IMR-90 (cell line): Measurements from ENCODE around the gene PPP1R13B. TPM values are rescaled to one million over a fixed set of nuclear protein-coding genes. Genes with fewer than 3 reads are reported as not detected.

Source experiments
- ATAC-seq: fragments of 200-7000 bp; cut with Tn5 transposase; 2 replicates; pipeline ENCODE4 v1.9.1; 2020; ENCODE audit warnings: low read depth, mild to moderate bottlenecking, moderate library complexity
- BruUV-seq: library from RNA; stranded (reverse); fragments of 400-500 nt; replicated peaks from 2 replicates; lab custom pipeline; 2021; lab: Mats Ljungman, UMichigan
- CTCF ChIA-PET: fragments of 300-600 bp; formaldehyde crosslinking; extraction: SDS; loops from one replicate; lab custom pipeline; 2021; ENCODE audit warnings: antibody characterized with exemption; lab: Yijun Ruan, JAX
- POLR2A ChIA-PET: fragments of 300-600 bp; sonication (Branson Sonifier 250); formaldehyde crosslinking; loops from one replicate; lab custom pipeline; 2022; ENCODE audit warnings: antibody characterized with exemption; ENCODE audit not compliant: unreplicated experiment; lab: Charles Lee
- DNase-seq: peaks from one replicate; pipeline ENCODE4 v3.0.0; 2013
- H2AFZ ChIP-seq: replicated peaks from 2 replicates; pipeline ENCODE3; 2013; ENCODE audit warnings: low read length, mild to moderate bottlenecking; ENCODE audit not compliant: poor library complexity
- H2AK5ac ChIP-seq: 2 replicates; pipeline ENCODE4 v1.6.1; 2013; ENCODE audit warnings: low read depth, low read length, inconsistent platforms
- H2AK9ac ChIP-seq: replicated peaks from 2 replicates; pipeline ENCODE3; 2013; ENCODE audit warnings: mild to moderate bottlenecking, low read depth, low read length, moderate library complexity; ENCODE audit not compliant: poor library complexity
- H2BK120ac ChIP-seq: 2 replicates; pipeline ENCODE4 v1.6.1; 2013; ENCODE audit warnings: low read depth, low read length, inconsistent platforms
- H2BK15ac ChIP-seq: 3 replicates; pipeline ENCODE4 v1.6.1; 2013; ENCODE audit warnings: low read depth, low read length, inconsistent platforms
- H2BK20ac ChIP-seq: 2 replicates; pipeline ENCODE4 v1.6.1; 2013; ENCODE audit warnings: low read depth, mild to moderate bottlenecking, inconsistent platforms, low read length, moderate library complexity
- H2BK5ac ChIP-seq: 2 replicates; pipeline ENCODE4 v1.6.1; 2013; ENCODE audit warnings: mild to moderate bottlenecking, low read depth, low read length, inconsistent platforms; ENCODE audit not compliant: poor library complexity, severe bottlenecking
- H3K14ac ChIP-seq: replicated peaks from 2 replicates; pipeline ENCODE4 v1.6.1; 2013; ENCODE audit warnings: low read depth, low read length, inconsistent platforms
- H3K18ac ChIP-seq: 2 replicates; pipeline ENCODE4 v1.6.1; 2013; ENCODE audit warnings: low read depth, low read length, control low read depth
- H3K23ac ChIP-seq: 2 replicates; pipeline ENCODE4 v1.6.1; 2013; ENCODE audit warnings: low read depth, low read length, inconsistent platforms
- H3K27ac ChIP-seq: 2 replicates; pipeline ENCODE4 v1.5.1; 2013; ENCODE audit warnings: mild to moderate bottlenecking, control low read depth, low read length; ENCODE audit not compliant: insufficient read depth
- H3K27me3 ChIP-seq: 2 replicates; pipeline ENCODE4 v1.6.1; 2013; ENCODE audit warnings: low read length; ENCODE audit not compliant: control insufficient read depth, insufficient read depth
- H3K36me3 ChIP-seq: 2 replicates; pipeline ENCODE4 v1.6.1; 2013; ENCODE audit warnings: low read length, mixed read lengths; ENCODE audit not compliant: control insufficient read depth, insufficient read depth
- H3K4ac ChIP-seq: 2 replicates; pipeline ENCODE4 v1.6.1; 2013; ENCODE audit warnings: low read depth, low read length, inconsistent platforms
- H3K4me1 ChIP-seq: 2 replicates; pipeline ENCODE4 v1.6.1; 2013; ENCODE audit warnings: low read length, mixed read lengths; ENCODE audit not compliant: control insufficient read depth, insufficient read depth
- H3K4me2 ChIP-seq: 2 replicates; pipeline ENCODE4 v1.6.1; 2013; ENCODE audit warnings: low read depth, mild to moderate bottlenecking, control low read depth, low read length, moderate library complexity
- H3K4me3 ChIP-seq: 2 replicates; pipeline ENCODE4 v1.5.1; 2013; ENCODE audit warnings: low read depth, mild to moderate bottlenecking, control low read depth, low read length, moderate library complexity; ENCODE audit not compliant: insufficient read depth
- H3K56ac ChIP-seq: 2 replicates; pipeline ENCODE4 v1.6.1; 2013; ENCODE audit warnings: low read length, inconsistent platforms; ENCODE audit not compliant: insufficient read depth; ENCODE audit errors: extremely low read depth
- H3K79me1 ChIP-seq, 2 experiments: 2 replicates each; pipeline ENCODE4 v1.6.1; 2013; ENCODE audit warnings: low read length in 2 of 2, inconsistent platforms in 1 of 2, low read depth in 1 of 2
- H3K9ac ChIP-seq: 2 replicates; pipeline ENCODE4 v1.6.1; 2013; ENCODE audit warnings: low read depth, low read length, control low read depth
- H3K9me1 ChIP-seq: 2 replicates; pipeline ENCODE4 v1.6.1; 2013; ENCODE audit warnings: low read length, inconsistent platforms; ENCODE audit not compliant: insufficient read depth
- H3K9me3 ChIP-seq: 2 replicates; pipeline ENCODE4 v1.6.1; 2013; ENCODE audit warnings: low read length; ENCODE audit not compliant: control insufficient read depth, insufficient read depth
- H4K20me1 ChIP-seq: 2 replicates; pipeline ENCODE4 v1.6.1; 2013; ENCODE audit warnings: low read length, inconsistent platforms; ENCODE audit not compliant: insufficient read depth
- H4K5ac ChIP-seq: 2 replicates; pipeline ENCODE4 v1.6.1; 2013; ENCODE audit warnings: mild to moderate bottlenecking, low read depth, low read length, control low read depth
- H4K8ac ChIP-seq, 2 experiments: 2 replicates each; pipeline ENCODE4 v1.6.1; 2013; ENCODE audit warnings: low read depth in 2 of 2, low read length in 2 of 2, control low read depth in 1 of 2, inconsistent platforms in 1 of 2
- H4K91ac ChIP-seq: 2 replicates; pipeline ENCODE4 v1.6.1; 2013; ENCODE audit warnings: low read depth, low read length, inconsistent platforms; ENCODE audit not compliant: insufficient read depth
- BHLHE40 ChIP-seq: fragments of 150-350 bp; IDR thresholded peaks from 2 replicates; pipeline ENCODE4 v1.6.1; 2016; ENCODE audit warnings: mild to moderate bottlenecking, low read depth, low read length
- CEBPB ChIP-seq: IDR thresholded peaks from 2 replicates; pipeline ENCODE4 v1.6.1; 2012; ENCODE audit warnings: low read depth, low read length, improper control_type of control experiment
- CHD1 ChIP-seq: IDR thresholded peaks from 2 replicates; pipeline ENCODE4 v1.6.1; 2012; ENCODE audit warnings: low read depth, low read length, improper control_type of control experiment
- ELK1 ChIP-seq: fragments of 150-350 bp; IDR thresholded peaks from 2 replicates; pipeline ENCODE4 v1.6.1; 2016; ENCODE audit warnings: low read depth, mild to moderate bottlenecking, low read length, moderate library complexity, borderline replicate concordance
- FOS ChIP-seq: fragments of 150-350 bp; IDR thresholded peaks from 2 replicates; pipeline ENCODE4 v1.6.1; 2016; ENCODE audit warnings: low read depth, low read length
- MAFK ChIP-seq: IDR thresholded peaks from 2 replicates; pipeline ENCODE4 v1.6.1; 2012; ENCODE audit warnings: low read depth, low read length, improper control_type of control experiment
- MAZ ChIP-seq: IDR thresholded peaks from 2 replicates; pipeline ENCODE4 v1.6.1; 2012; ENCODE audit warnings: low read depth, mild to moderate bottlenecking, low read length, improper control_type of control experiment, moderate library complexity, borderline replicate concordance
- MXI1 ChIP-seq: IDR thresholded peaks from 2 replicates; pipeline ENCODE4 v1.6.1; 2012; ENCODE audit warnings: low read depth, mild to moderate bottlenecking, low read length, moderate library complexity, borderline replicate concordance
- NFE2L2 ChIP-seq: fragments of 150-350 bp; IDR thresholded peaks from 2 replicates; pipeline ENCODE4 v1.6.1; 2016; ENCODE audit warnings: low read depth, mild to moderate bottlenecking, low read length
- POLR2A ChIP-seq: IDR thresholded peaks from 2 replicates; pipeline ENCODE4 v1.6.1; 2012; ENCODE audit warnings: mild to moderate bottlenecking, low read depth, low read length
- RAD21 ChIP-seq: IDR thresholded peaks from 2 replicates; pipeline ENCODE4 v1.6.1; 2012; ENCODE audit warnings: low read length, improper control_type of control experiment
- RCOR1 ChIP-seq: IDR thresholded peaks from 2 replicates; pipeline ENCODE4 v1.6.1; 2012; ENCODE audit warnings: mild to moderate bottlenecking, low read length, improper control_type of control experiment; ENCODE audit not compliant: insufficient replicate concordance
- RFX5 ChIP-seq: IDR thresholded peaks from 2 replicates; pipeline ENCODE4 v1.8.0; 2012; ENCODE audit warnings: low read depth, mild to moderate bottlenecking, low read length, moderate library complexity
- SMC3 ChIP-seq: fragments of 150-350 bp; IDR thresholded peaks from 2 replicates; pipeline ENCODE4 v1.6.1; 2016; ENCODE audit warnings: low read depth, mild to moderate bottlenecking, antibody characterized with exemption, low read length, moderate library complexity
- WGBS, 2 experiments: methylation state at CpG; one replicate each; pipeline versions ENCODE4 v1.1.5 to v1.1.7; 2013; ENCODE audit warnings: missing lambda C conversion rate in 2 of 2; ENCODE audit not compliant: insufficient read length in 1 of 2; ENCODE audit errors: extremely low coverage in 2 of 2; 5-methylcytosine and 5-hydroxymethylcytosine counted together
- dilution Hi-C: fragments of 300-500 bp; cut with HindIII; formaldehyde crosslinking; loops from one replicate; pipeline ENCODE4 v1.14.3; 2018; ENCODE audit warnings: low sequenced_read_pairs; ENCODE audit not compliant: unreplicated experiment
- in situ Hi-C: fragments of 300-500 bp; cut with MboI; formaldehyde crosslinking; loops from 3 replicates; pipeline ENCODE4 v1.14.3; 2019; ENCODE audit warnings: low sequenced_read_pairs, inconsistent platforms, mixed read lengths
- intact Hi-C: fragments of 100-400 bp; cut with micrococcal nuclease; formaldehyde crosslinking; loops from 2 replicates; pipeline ENCODE4 v1.10.0; 2022
- polyA plus RNA-seq, 3 experiments: library from polyadenylated mRNA; depleted of rRNA; stranded (reverse); fragments of >200 nt; gene quantifications; 2 replicates each; pipeline ENCODE4 v1.2.3, GENCODE V29; 2012; ENCODE audit warnings: low replicate concordance in 1 of 3
- total RNA-seq: library from RNA; depleted of rRNA; stranded (reverse); fragments of >200 nt; gene quantifications from 2 replicates; pipeline ENCODE4 v1.2.3, GENCODE V29; 2012
- TF ChIP-seq, protein P1 (sequence below): conservative IDR thresholded peaks from 2 replicates; pipeline ENCODE4 v1.5.1; 2012; ENCODE audit warnings: mild to moderate bottlenecking, low read depth, low read length, improper control_type of control experiment
- TF ChIP-seq, protein P2 (sequence below): fragments of 150-350 bp; IDR thresholded peaks from 2 replicates; pipeline ENCODE4 v1.6.1; 2017; ENCODE audit warnings: mild to moderate bottlenecking, antibody characterized with exemption, low read length, low read depth

Gene PPP1R13B
- total and polyA plus RNA-seq, 2 of the 4 experiments (the other 2 are of a cell fraction), result 1.6 to 2.8 TPM

DNA sequence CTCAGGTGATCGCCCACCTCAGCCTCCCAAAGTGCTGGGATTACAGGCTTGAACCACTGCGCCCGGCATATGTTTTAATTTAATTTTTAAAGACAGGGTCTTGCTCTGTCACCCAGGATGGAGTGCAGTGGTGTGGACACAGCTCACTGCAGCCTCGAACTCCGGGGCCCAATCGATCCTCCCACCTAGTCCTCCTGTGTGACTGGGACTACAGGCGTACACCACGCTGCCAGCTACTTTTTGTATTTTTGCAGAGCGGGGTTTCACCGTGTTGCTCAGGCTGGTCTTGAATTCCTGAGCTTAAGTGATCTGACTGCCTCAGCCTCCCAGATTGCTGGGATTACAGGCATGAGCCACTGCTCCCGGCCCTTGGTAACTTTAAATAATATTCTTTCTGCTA, 30.8 kb upstream of the PPP1R13B start:
- H4K91ac ChIP-seq, result no peak overlapping the region
- no peak overlapping the region for H4K5ac ChIP-seq
- intact Hi-C loops (no loop called here), dilution Hi-C loops (no loop called here), in situ Hi-C loops (no loop called here)
- H3K18ac ChIP-seq, result no peak overlapping the region
- H3K4ac ChIP-seq, result no peak overlapping the region
- H3K4me3 ChIP-seq, result no peak overlapping the region
- no peak overlapping the region for H2BK120ac ChIP-seq
- TF ChIP-seq BHLHE40, result no peak
- no peak for TF ChIP-seq CHD1
- no peak for TF ChIP-seq ELK1
- TF ChIP-seq POLR2A, result no peak
- TF ChIP-seq, protein P1, sequence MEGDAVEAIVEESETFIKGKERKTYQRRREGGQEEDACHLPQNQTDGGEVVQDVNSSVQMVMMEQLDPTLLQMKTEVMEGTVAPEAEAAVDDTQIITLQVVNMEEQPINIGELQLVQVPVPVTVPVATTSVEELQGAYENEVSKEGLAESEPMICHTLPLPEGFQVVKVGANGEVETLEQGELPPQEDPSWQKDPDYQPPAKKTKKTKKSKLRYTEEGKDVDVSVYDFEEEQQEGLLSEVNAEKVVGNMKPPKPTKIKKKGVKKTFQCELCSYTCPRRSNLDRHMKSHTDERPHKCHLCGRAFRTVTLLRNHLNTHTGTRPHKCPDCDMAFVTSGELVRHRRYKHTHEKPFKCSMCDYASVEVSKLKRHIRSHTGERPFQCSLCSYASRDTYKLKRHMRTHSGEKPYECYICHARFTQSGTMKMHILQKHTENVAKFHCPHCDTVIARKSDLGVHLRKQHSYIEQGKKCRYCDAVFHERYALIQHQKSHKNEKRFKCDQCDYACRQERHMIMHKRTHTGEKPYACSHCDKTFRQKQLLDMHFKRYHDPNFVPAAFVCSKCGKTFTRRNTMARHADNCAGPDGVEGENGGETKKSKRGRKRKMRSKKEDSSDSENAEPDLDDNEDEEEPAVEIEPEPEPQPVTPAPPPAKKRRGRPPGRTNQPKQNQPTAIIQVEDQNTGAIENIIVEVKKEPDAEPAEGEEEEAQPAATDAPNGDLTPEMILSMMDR, result no peak
- TF ChIP-seq, protein P2, sequence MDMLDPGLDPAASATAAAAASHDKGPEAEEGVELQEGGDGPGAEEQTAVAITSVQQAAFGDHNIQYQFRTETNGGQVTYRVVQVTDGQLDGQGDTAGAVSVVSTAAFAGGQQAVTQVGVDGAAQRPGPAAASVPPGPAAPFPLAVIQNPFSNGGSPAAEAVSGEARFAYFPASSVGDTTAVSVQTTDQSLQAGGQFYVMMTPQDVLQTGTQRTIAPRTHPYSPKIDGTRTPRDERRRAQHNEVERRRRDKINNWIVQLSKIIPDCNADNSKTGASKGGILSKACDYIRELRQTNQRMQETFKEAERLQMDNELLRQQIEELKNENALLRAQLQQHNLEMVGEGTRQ, result no peak
- no peak for TF ChIP-seq MXI1
- no peak for TF ChIP-seq MAZ
- TF ChIP-seq NFE2L2, result no peak
- no peak for TF ChIP-seq RFX5
- no peak for TF ChIP-seq RCOR1
- no peak for TF ChIP-seq SMC3
- no peak for TF ChIP-seq MAFK
- no peak for TF ChIP-seq FOS
- no peak for TF ChIP-seq CEBPB
- no peak for TF ChIP-seq RAD21
- no peak for ATAC-seq
- H3K4me1 ChIP-seq, result peaks cover 3% of the 10 kb centered on the region; the same call in 1 of the 2 replicates
- H4K20me1 ChIP-seq, result no peaks in the 10 kb centered on the region
- no peak for DNase-seq
- peaks cover 10% of the 10 kb centered on the region; the same call in 1 of the 2 replicates for H3K27me3 ChIP-seq
- no peak overlapping the region for H3K56ac ChIP-seq
- H3K9me3 ChIP-seq, result no peaks in the 10 kb centered on the region
- H3K9ac ChIP-seq, result no peak overlapping the region
- H2BK20ac ChIP-seq, result no peak overlapping the region
- H4K8ac ChIP-seq, result no peak overlapping the region
- ChIA-PET POLR2A (no interaction called here), CTCF (interaction anchor here (1.6 kb wide), 1 partner anchor 22 kb away, joined by 4 read pairs; no protein-coding TSS in a partner anchor)
- no peak overlapping the region for H3K4me2 ChIP-seq
- no TSS peak for BruUV-seq
- no peak overlapping the region for H3K14ac ChIP-seq
- no peak overlapping the region for H2AK9ac ChIP-seq
- no peak overlapping the region for H3K27ac ChIP-seq
- H2BK5ac ChIP-seq, result no peak overlapping the region
- no peak overlapping the region for H3K23ac ChIP-seq
- no peak overlapping the region for H2BK15ac ChIP-seq
- H3K79me1 ChIP-seq, result no peaks in the 10 kb centered on the region
- no peaks in the 10 kb centered on the region for H3K9me1 ChIP-seq
- H3K36me3 ChIP-seq, result no peaks in the 10 kb centered on the region
- H2AK5ac ChIP-seq, result no peak overlapping the region
- H2AFZ ChIP-seq, result no peak overlapping the region
- 95% methylated on average over 4 of the region's 11 CpGs; no CpG with 5 or more reads in 1 of the 2 experiments for WGBS, 2 experiments
